GM23338 (cell line): ENCODE results near the gene SRMS. TPM values are rescaled to one million over a fixed set of nuclear protein-coding genes. Genes with fewer than 3 reads are reported as not detected.
A peak's percentile ranks its signal among the peaks of the same experiment; 100 is the strongest.

Source experiments
- ATAC-seq: fragments of 200-7000 bp; cut with Tn5 transposase; 3 replicates; pipeline ENCODE4 v1.9.1; 2020
- DNase-seq: peaks from one replicate; pipeline ENCODE4 v3.0.0-alpha.2; 2015; ENCODE audit warnings: low spot score
- H2AFZ ChIP-seq: fragments of 200-600 bp; sonication (generic); 2 replicates; pipeline ENCODE4 v1.8.0; 2016; ENCODE audit warnings: antibody characterized with exemption, mild to moderate bottlenecking, moderate library complexity
- H3F3A ChIP-seq: fragments of 200-600 bp; sonication (generic); replicated peaks from 2 replicates; pipeline ENCODE4 v1.8.0; 2017; ENCODE audit warnings: antibody characterized with exemption, mixed run types, low read depth
- H3K27ac ChIP-seq: fragments of 200-600 bp; sonication (generic); 2 replicates; pipeline ENCODE4 v1.6.1; 2016; ENCODE audit warnings: low read depth
- H3K27me3 ChIP-seq: fragments of 200-600 bp; sonication (generic); 2 replicates; pipeline ENCODE4 v1.8.0; 2016; ENCODE audit warnings: mild to moderate bottlenecking, mixed run types, moderate library complexity; ENCODE audit not compliant: insufficient read depth
- H3K36me3 ChIP-seq: fragments of 200-600 bp; sonication (generic); 2 replicates; pipeline ENCODE4 v1.8.0; 2016; ENCODE audit warnings: mild to moderate bottlenecking; ENCODE audit not compliant: insufficient read depth
- H3K4me1 ChIP-seq: fragments of 200-600 bp; sonication (generic); 2 replicates; pipeline ENCODE4 v1.8.0; 2016; ENCODE audit warnings: mild to moderate bottlenecking, moderate library complexity; ENCODE audit not compliant: insufficient read depth
- H3K4me2 ChIP-seq: fragments of 200-600 bp; sonication (generic); 2 replicates; pipeline ENCODE4 v1.7.1; 2017; ENCODE audit warnings: mixed run types
- H3K4me3 ChIP-seq: fragments of 200-600 bp; sonication (generic); 2 replicates; pipeline ENCODE4 v1.6.1; 2016; ENCODE audit warnings: mixed run types
- H3K79me2 ChIP-seq: fragments of 200-600 bp; sonication (generic); replicated peaks from 2 replicates; pipeline ENCODE4 v1.8.0; 2017; ENCODE audit warnings: mild to moderate bottlenecking; ENCODE audit not compliant: insufficient read depth
- H3K9me2 ChIP-seq: fragments of 200-600 bp; sonication (generic); 2 replicates; pipeline ENCODE4 v1.8.0; 2017; ENCODE audit not compliant: insufficient read depth
- H4K20me1 ChIP-seq: fragments of 200-600 bp; sonication (generic); replicated peaks from 2 replicates; pipeline ENCODE4 v1.8.0; 2017; ENCODE audit warnings: mild to moderate bottlenecking; ENCODE audit not compliant: insufficient read depth
- H3K27ac Mint-ChIP-seq: 2 replicates; pipeline ENCODE4 v1.8.0; 2020; ENCODE audit warnings: inconsistent platforms, mild to moderate bottlenecking, moderate library complexity, mixed read lengths
- H3K27me3 Mint-ChIP-seq: 3 replicates; pipeline ENCODE4 v1.8.0; 2022; ENCODE audit warnings: low read depth, mild to moderate bottlenecking, moderate library complexity, mixed read lengths, inconsistent platforms; ENCODE audit not compliant: insufficient read depth, poor library complexity
- H3K36me3 Mint-ChIP-seq: 3 replicates; pipeline ENCODE4 v1.8.0; 2021; ENCODE audit warnings: low read depth, mild to moderate bottlenecking, inconsistent platforms, moderate library complexity, mixed read lengths
- H3K4me1 Mint-ChIP-seq: 3 replicates; pipeline ENCODE4 v1.8.0; 2020; ENCODE audit warnings: mild to moderate bottlenecking, inconsistent platforms, mixed read lengths
- H3K4me3 Mint-ChIP-seq: 3 replicates; pipeline ENCODE4 v1.8.0; 2021; ENCODE audit warnings: moderate library complexity, mild to moderate bottlenecking, inconsistent platforms, mixed read lengths
- H3K9me3 Mint-ChIP-seq: 3 replicates; pipeline ENCODE4 v1.8.0; 2020; ENCODE audit warnings: moderate library complexity, mild to moderate bottlenecking, inconsistent platforms, mixed read lengths
- CREB1 ChIP-seq: fragments of 250-450 bp; sonication (Bioruptor Pico); IDR thresholded peaks from 2 replicates; pipeline ENCODE4 v1.5.0; 2020; ENCODE audit warnings: low read depth, mild to moderate bottlenecking, moderate library complexity
- NANOG ChIP-seq: IDR thresholded peaks from 2 replicates; pipeline ENCODE4 v1.6.1; 2016; ENCODE audit warnings: antibody characterized with exemption, borderline replicate concordance
- REST ChIP-seq: IDR thresholded peaks from one replicate; pipeline ENCODE4 v1.6.1; 2018; ENCODE audit warnings: antibody characterized with exemption; ENCODE audit not compliant: unreplicated experiment
- ZNF114 ChIP-seq: fragments of 250-450 bp; sonication (Bioruptor Pico); IDR thresholded peaks from 2 replicates; pipeline ENCODE4 v1.5.0; 2020; ENCODE audit warnings: mild to moderate bottlenecking, moderate library complexity
- polyA plus RNA-seq: library from polyadenylated mRNA; unstranded; fragments of >200 nt; fragmentation: Nextera tagmentation; extraction: Ambion mirVana; gene quantifications from 2 replicates; pipeline ENCODE4 v1.2.1, GENCODE V29; 2016
- total RNA-seq: library from RNA; depleted of rRNA; stranded (reverse); fragments of >200 nt; shearing (Covaris generic); gene quantifications from 2 replicates; pipeline ENCODE4 v1.2.3, GENCODE V29; 2014
- TF ChIP-seq, protein P1 (sequence below): fragments of 250-450 bp; sonication (Bioruptor Pico); IDR thresholded peaks from 2 replicates; pipeline ENCODE4 v1.5.0; 2020; ENCODE audit warnings: mild to moderate bottlenecking, moderate library complexity

The SRMS gene
- total and polyA plus RNA-seq, 2 experiments from 2014 or later, result 0.23 to 0.59 TPM

DNA sequence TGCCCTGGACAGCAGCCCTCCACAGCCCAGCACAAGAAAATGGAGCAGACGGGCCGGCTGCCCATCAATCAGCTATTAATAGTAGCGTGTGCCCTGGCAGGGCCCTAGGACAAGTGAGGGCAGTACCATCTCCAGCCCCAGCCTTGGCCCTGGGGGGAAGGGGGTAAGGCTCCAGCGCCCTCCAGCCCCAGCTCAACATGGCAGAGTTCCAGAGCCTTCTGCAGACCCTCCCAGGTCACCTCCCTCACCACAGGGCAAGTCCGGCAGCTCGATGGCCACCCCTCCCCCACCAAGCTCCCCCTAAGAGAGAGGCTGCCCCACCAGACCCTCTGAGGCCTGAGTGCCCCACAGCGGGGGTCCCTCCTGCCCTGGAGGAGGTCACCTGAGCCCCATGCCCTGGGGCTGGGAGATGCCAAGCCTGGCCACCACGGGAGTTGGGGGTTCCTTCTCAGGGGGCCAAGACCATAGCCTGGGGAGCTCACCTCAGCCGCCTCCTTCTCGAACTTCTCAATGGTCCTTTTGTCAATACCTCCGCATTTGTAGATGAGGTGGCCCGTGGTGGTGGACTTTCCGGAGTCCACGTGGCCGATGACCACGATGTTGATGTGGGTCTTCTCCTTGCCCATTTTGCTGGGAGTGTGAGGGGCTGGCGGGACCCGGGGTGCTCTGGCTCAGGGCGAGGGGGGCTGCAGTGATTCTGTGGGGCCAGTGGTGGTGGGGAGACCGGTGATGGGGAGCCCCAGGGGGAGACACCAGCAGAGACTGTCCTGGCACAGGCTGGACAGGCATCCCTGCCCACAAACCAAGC lies 50.2 kb downstream of the SRMS start:
- peaks cover 36% of the 10 kb centered on the region for H3K27me3 ChIP-seq
- DNase-seq (no peak), ATAC-seq (no peak)
- no peaks in the 10 kb centered on the region for H3K79me2 ChIP-seq
- H3K4me1 ChIP-seq, result peaks cover 17% of the 10 kb centered on the region
- peaks cover 6% of the 10 kb centered on the region for H3K36me3 Mint-ChIP-seq
- 0 out of 3 replicates have a peak overlapping the region, but pooled peaks have one; percentile 23 for H3K4me3 Mint-ChIP-seq
- peaks cover 30% of the 10 kb centered on the region for H3K27me3 Mint-ChIP-seq
- peak overlapping the region; percentile 81 for H3K4me2 ChIP-seq
- H3K9me2 ChIP-seq, result no peaks in the 10 kb centered on the region
- TF ChIP-seq, protein P1, sequence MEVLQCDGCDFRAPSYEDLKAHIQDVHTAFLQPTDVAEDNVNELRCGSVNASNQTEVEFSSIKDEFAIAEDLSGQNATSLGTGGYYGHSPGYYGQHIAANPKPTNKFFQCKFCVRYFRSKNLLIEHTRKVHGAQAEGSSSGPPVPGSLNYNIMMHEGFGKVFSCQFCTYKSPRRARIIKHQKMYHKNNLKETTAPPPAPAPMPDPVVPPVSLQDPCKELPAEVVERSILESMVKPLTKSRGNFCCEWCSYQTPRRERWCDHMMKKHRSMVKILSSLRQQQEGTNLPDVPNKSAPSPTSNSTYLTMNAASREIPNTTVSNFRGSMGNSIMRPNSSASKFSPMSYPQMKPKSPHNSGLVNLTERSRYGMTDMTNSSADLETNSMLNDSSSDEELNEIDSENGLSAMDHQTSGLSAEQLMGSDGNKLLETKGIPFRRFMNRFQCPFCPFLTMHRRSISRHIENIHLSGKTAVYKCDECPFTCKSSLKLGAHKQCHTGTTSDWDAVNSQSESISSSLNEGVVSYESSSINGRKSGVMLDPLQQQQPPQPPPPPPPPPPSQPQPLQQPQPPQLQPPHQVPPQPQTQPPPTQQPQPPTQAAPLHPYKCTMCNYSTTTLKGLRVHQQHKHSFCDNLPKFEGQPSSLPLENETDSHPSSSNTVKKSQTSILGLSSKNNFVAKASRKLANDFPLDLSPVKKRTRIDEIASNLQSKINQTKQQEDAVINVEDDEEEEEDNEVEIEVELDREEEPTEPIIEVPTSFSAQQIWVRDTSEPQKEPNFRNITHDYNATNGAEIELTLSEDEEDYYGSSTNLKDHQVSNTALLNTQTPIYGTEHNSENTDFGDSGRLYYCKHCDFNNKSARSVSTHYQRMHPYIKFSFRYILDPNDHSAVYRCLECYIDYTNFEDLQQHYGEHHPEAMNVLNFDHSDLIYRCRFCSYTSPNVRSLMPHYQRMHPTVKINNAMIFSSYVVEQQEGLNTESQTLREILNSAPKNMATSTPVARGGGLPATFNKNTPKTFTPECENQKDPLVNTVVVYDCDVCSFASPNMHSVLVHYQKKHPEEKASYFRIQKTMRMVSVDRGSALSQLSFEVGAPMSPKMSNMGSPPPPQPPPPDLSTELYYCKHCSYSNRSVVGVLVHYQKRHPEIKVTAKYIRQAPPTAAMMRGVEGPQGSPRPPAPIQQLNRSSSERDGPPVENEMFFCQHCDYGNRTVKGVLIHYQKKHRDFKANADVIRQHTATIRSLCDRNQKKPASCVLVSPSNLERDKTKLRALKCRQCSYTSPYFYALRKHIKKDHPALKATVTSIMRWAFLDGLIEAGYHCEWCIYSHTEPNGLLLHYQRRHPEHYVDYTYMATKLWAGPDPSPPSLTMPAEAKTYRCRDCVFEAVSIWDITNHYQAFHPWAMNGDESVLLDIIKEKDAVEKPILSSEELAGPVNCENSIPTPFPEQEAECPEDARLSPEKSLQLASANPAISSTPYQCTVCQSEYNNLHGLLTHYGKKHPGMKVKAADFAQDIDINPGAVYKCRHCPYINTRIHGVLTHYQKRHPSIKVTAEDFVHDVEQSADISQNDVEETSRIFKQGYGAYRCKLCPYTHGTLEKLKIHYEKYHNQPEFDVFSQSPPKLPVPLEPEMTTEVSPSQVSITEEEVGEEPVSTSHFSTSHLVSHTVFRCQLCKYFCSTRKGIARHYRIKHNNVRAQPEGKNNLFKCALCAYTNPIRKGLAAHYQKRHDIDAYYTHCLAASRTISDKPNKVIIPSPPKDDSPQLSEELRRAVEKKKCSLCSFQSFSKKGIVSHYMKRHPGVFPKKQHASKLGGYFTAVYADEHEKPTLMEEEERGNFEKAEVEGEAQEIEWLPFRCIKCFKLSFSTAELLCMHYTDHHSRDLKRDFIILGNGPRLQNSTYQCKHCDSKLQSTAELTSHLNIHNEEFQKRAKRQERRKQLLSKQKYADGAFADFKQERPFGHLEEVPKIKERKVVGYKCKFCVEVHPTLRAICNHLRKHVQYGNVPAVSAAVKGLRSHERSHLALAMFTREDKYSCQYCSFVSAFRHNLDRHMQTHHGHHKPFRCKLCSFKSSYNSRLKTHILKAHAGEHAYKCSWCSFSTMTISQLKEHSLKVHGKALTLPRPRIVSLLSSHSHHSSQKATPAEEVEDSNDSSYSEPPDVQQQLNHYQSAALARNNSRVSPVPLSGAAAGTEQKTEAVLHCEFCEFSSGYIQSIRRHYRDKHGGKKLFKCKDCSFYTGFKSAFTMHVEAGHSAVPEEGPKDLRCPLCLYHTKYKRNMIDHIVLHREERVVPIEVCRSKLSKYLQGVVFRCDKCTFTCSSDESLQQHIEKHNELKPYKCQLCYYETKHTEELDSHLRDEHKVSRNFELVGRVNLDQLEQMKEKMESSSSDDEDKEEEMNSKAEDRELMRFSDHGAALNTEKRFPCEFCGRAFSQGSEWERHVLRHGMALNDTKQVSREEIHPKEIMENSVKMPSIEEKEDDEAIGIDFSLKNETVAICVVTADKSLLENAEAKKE (CRISPR knock-in tag), result no peak
- TF ChIP-seq CREB1 (CRISPR knock-in tag), result no peak
- TF ChIP-seq ZNF114, result no peak
- no peak for TF ChIP-seq REST
- TF ChIP-seq NANOG, result no peak
- H4K20me1 ChIP-seq, result no peaks in the 10 kb centered on the region
- H3K36me3 ChIP-seq, result no peaks in the 10 kb centered on the region
- no peak overlapping the region for H3K27ac ChIP-seq
- peaks cover under 1% of the 10 kb centered on the region; the same call in 1 of the 3 replicates for H3K9me3 Mint-ChIP-seq
- no peak overlapping the region for H2AFZ ChIP-seq
- peak overlapping the region; percentile 56; the same call in 1 of the 2 replicates for H3K4me3 ChIP-seq
- peaks cover 5% of the 10 kb centered on the region; the same call in 2 of the 3 replicates for H3K4me1 Mint-ChIP-seq
- H3K27ac Mint-ChIP-seq, result no peak overlapping the region
- H3F3A ChIP-seq, result no peaks in the 10 kb centered on the region
